ENCODE data around the gene PRKG1. TPM values are rescaled to one million over a fixed set of nuclear protein-coding genes. Genes with fewer than 3 reads are reported as not detected.
A peak's percentile ranks its signal among the peaks of the same experiment; 100 is the strongest.

The PRKG1 gene
- total and polyA plus RNA-seq, 2 donors (not counting 1 experiment from before 2014, with no cell fraction given) = not detected

- peaks cover 15% of the 10 kb centered on the region for H4K20me1 ChIP-seq (ENCODE audit: control insufficient read depth, insufficient read depth, low read length, poor library complexity, severe bottlenecking)
- Mint-ChIP-seq H3K4me3 (peak within 1 kb of the TSS; percentile 99), H3K4me1 (peaks cover 47% of the 10 kb centered on the region), H3K9me3 (ENCODE audit: insufficient read depth) (no peaks in the 10 kb centered on the region), H3K27me3 (peaks cover 4% of the 10 kb centered on the region), H3K27ac (peak within 1 kb of the TSS; percentile 100)
- H3K4me1 ChIP-seq (ENCODE audit: control insufficient read depth in 2 of 2, insufficient read depth in 2 of 2, low read length in 2 of 2) = peaks cover 22 to 28% of the 10 kb centered on the region in 2 donors
- H3K36me3 ChIP-seq (replicated peaks in 1 of 2; ENCODE audit: control extremely low read depth in 1 of 2, control insufficient read depth in 1 of 2, extremely low read depth in 1 of 2, insufficient read depth in 2 of 2, low read length in 1 of 2) = peaks cover 0 to 10% of the 10 kb centered on the region in 2 experiments
- intact Hi-C loops (cut with micrococcal nuclease) = loop anchor here (5.0 kb wide), 1 partner anchor 1077 kb away; the partner anchor contains the start of gene SGMS1
- DNase-seq (peak; percentile 98), ATAC-seq (ENCODE audit: low read depth) (peak; percentile 94)
- TF ChIP-seq CTCF (IDR thresholded peaks at IDR 0.05) = no peak
- TF ChIP-seq EZH2 (IDR thresholded peaks at IDR 0.05; ENCODE audit: borderline replicate concordance, insufficient read depth, low read depth, low read length, poor library complexity, severe bottlenecking) = no peak
- CTCF ChIA-PET = no interaction called here
- whole genome bisulfite sequencing (ENCODE audit: insufficient coverage) = under 1% methylated on average over 34 of the region's 45 CpGs
- H3K4me3 ChIP-seq (ENCODE audit: control extremely low read depth in 1 of 5, extremely low read depth in 1 of 5, insufficient read depth in 1 of 5, low read depth in 2 of 5, low read length in 4 of 5) = peak within 1 kb of the TSS; percentile 85 to 99 (median 97)
- peak within 1 kb of the TSS; percentile 74 for H3K4me2 ChIP-seq (replicated peaks; ENCODE audit: low read depth, low read length, poor library complexity, severe bottlenecking)
- H3K9ac ChIP-seq (ENCODE audit: low read length) = peak within 1 kb of the TSS; percentile 92
- H3K27me3 ChIP-seq (replicated peaks in 1 of 4; ENCODE audit: control extremely low read depth in 1 of 4, control insufficient read depth in 3 of 4, insufficient read depth in 4 of 4, low read length in 3 of 4) = peaks cover 0 to 3% (median 0%) of the 10 kb centered on the region in 4 experiments
- POLR2A ChIA-PET = interaction anchor here (0.6 kb wide), 1 partner anchor 8 kb away, joined by 5 read pairs; no protein-coding TSS in a partner anchor
- H3K79me2 ChIP-seq (ENCODE audit: control insufficient read depth, insufficient read depth, low read length) = peaks cover 21% of the 10 kb centered on the region
- H3K27ac ChIP-seq (ENCODE audit: low read length in 2 of 2) = peak within 1 kb of the TSS; percentile 95 to 96
- H3K9me3 ChIP-seq (ENCODE audit: control extremely low read depth in 1 of 3, control insufficient read depth in 2 of 3, insufficient read depth in 1 of 3, low read length in 2 of 3) = no peaks in the 10 kb centered on the region
- H2AFZ ChIP-seq (ENCODE audit: insufficient read depth, low read depth, low read length, poor library complexity, severe bottlenecking) = peak within 1 kb of the TSS; percentile 94
Observed at GRCh38 chr10:51699475-51700227, 625.4 kb downstream of the PRKG1 start, which contains the start of gene CSTF2T. Gene CSTF2T (minus strand): TSS chr10:51699595. CDS start chr10:51699549, 46 bp downstream.

All from B cell (primary cell).